GM19023 (cell line): ENCODE data around the gene DNM2.

Experiments
- ATAC-seq: cut with Tn5 transposase; IDR thresholded peaks from one replicate; pipeline ENCODE4 v1.9.1; 2021; ENCODE audit warnings: mild to moderate bottlenecking, moderate library complexity; ENCODE audit not compliant: unreplicated experiment

DNM2 gene

GRCh38 chr19:10769533-10770491 lies 51.9 kb downstream of the DNM2 start:
- ATAC-seq: no peak

DNA sequence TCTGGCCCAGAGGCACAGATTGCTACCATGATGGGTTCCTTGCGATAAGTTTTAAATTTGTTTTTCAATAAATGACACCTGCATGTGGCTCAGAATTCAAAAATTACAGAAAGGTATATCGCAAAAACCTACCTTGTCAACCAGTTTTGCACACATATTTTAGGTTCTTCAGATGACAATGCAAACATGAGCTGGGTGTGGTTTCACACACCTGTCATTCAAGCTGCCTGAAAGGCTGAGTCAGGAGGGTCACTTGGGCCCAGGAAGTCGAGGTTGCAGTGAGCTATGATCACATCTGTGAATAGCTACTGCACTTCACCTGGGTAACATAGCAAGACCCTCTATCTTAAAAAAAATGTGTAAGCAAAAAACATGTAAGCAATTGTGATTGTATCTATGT lies 56.1 kb downstream of the DNM2 start:
- ATAC-seq: no peak

DNA sequence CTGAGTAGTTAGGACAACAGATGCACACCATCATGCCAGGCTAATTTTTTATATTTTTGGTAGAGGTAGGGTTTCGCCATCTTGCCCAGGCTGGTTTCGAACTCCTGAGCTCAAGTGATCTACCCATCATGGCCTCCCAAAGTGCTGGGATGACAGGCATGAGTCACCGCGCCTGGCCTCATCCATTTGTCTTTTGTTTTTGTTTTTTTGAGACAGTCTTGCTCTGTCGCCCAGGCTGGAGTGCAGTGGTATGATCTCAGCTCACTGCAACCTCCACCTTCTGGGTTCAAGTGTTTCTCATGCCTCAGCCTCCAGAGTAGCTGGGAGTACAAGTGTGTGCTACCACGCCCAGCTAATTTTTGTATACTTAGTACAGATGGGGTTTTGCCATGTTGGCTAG lies 57.0 kb downstream of the DNM2 start:
- no peak for ATAC-seq

DNA sequence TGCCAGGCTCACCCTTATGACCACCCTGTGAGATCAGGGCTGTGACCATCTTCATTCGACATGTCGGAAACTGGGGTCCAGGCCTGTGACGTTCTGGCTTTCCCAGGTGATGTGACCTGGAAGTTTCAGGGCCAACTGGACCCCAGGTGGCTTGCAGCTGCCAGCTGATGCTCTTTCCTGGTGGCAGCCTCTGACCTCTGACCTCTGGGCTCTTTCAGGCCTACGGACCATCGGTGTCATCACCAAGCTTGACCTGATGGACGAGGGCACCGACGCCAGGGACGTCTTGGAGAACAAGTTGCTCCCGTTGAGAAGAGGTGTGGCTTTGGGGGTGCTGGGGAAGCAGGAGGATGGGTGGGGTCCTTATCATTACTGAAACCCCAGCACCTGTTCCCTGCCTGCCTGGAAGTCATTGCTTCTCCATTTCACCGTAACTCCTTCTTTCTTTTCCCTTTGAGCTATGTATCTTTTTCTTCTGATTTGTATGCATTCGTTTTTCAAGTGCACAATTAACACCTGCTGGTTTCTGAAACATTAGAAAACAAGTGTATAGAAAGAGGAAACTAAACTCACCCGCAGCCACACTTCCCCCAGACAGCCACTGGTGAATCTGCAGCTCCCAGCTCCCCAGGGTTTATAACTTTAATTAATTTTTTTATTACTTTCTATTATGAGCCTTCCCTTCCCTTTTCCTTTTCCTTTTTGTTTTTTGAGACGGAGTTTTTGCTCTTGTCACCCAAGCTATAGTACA lies 59.2 kb downstream of the DNM2 start:
- ATAC-seq: no peak

DNA sequence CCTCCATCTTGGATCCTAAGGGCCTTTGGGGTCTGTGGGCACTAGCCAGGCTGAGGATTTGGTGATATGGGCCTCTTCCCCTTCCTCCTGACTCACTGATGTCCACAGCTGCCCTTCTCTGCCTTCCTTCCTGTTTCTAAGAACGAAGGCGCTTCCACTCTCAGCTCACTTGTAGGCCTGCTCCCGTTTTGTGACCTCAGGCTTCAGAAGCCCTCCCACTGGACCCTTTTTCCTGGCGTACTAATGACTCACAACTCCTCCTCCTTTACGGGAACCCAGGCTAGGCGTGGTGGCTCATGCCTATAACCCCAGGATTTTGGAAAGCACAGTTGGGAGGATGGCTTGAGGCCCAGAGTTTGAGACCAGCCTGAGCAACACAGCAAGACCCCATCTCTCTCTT lies 62.5 kb downstream of the DNM2 start:
- no peak for ATAC-seq

GRCh38 chr19:10782795-10783194 lies 64.9 kb downstream of the DNM2 start:
- ATAC-seq: no peak

GRCh38 chr19:10784257-10784656 lies 66.4 kb downstream of the DNM2 start:
- no peak for ATAC-seq

- no peak for ATAC-seq
Observed at GRCh38 chr19:10788146-10788545, 70.3 kb downstream of the DNM2 start.

- no peak for ATAC-seq
Observed at GRCh38 chr19:10789866-10790265, 72.0 kb downstream of the DNM2 start.

- no peak for ATAC-seq
Observed at GRCh38 chr19:10796653-10797052, 78.8 kb downstream of the DNM2 start.

GRCh38 chr19:10797078-10797477 lies 79.2 kb downstream of the DNM2 start:
- ATAC-seq: no peak

GRCh38 chr19:10797541-10798256 lies 79.8 kb downstream of the DNM2 start:
- ATAC-seq: no peak

DNA sequence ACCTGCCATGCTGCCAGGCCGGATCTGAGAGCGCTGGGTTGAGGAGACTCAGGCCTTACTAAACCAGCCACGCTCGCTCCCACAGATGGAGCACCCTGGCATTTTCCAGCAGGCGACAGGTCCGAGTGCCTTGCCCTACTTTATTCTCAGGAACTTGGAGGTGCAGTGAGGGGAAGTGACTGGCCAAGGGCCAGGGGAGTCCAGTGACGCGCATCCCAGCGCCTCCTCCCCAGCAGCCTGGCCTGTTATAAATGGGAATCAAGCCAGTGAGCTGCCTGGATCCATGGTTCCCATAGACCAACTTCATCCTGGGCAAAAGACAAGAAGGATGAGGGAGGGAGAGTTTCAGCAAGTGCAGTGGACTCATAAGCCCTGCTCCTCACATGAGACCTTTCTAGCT lies 82.6 kb downstream of the DNM2 start:
- no peak for ATAC-seq

- no peak for ATAC-seq
Observed at GRCh38 chr19:10802479-10802878, 84.6 kb downstream of the DNM2 start.

DNA sequence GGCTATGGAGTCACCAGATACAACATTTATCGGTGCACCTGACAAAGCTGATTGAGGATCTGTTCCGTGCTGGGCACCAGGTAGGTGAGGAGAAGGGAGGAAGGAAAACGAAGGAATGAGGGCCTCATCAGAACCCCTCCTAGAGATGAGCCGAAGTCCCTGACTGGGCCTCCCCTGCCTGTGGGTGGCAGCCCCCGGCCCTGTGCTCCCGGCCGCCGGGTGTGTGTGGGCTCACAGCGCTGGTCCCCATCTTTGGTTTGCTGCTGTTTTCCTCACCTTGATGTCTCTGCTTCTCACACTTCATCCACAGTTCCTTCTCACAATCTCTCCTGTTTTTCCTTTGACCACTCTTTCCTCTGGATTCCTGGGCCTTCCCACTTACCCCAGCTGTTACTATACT lies 85.4 kb downstream of the DNM2 start:
- ATAC-seq: no peak

- ATAC-seq: no peak
Observed at GRCh38 chr19:10805065-10805757, 87.3 kb downstream of the DNM2 start.

GRCh38 chr19:10805758-10806247 lies 87.9 kb downstream of the DNM2 start:
- no peak for ATAC-seq

DNA sequence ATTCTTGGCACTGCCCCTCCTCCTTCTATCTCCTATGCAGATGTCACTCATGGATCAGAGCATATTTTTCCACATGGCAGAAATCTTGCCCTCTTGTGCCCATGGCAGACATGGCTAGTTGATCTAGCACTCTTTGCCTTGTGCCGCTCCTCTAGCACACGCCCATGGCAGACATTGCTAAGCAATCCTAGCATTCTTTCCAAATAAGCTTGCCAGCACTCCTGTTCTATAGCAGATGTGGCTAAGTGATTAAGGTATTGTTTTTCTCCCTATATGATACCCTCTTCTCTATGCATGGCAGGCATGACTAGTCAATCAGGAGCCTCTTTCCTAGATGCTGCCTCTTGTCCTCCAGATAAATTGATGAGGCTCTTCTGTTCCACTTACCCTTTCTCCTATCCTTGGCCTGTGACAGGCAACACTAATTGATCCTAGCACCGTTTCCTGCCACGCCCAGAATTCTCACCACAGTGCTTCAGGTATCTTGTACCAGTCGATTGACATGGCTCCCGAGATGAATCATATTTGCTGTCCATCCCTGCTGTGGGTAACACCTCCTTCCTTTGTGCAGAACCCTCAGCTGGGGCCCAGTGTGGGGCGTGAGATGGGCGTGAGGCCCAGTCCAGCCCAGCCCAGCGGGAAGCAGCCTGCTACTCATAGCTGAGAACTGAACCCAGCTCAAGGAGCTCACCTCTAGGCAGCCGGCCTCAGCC lies 91.2 kb downstream of the DNM2 start:
- no peak for ATAC-seq

GRCh38 chr19:10809651-10810285 lies 91.9 kb downstream of the DNM2 start:
- no peak for ATAC-seq
